ENCODE data around the gene OR4D2.

- TF ChIP-seq CTCF (IDR thresholded peaks at IDR 0.05 in 8 of 11, conservative IDR thresholded peaks at IDR 0.05 in 3 of 11) = no peak
- no peak for TF ChIP-seq POLR2A (IDR thresholded peaks at IDR 0.05)
- no peak for TF ChIP-seq POLR2AphosphoS5 (IDR thresholded peaks at IDR 0.05)
Measured at GRCh38 chr17:58136669-58137279, 30.0 kb upstream of the OR4D2 start.

Measured in spleen (tissue), 7 donors.